ENCODE data around the gene AFAP1L2.

Gene AFAP1L2

GRCh38 chr10:114387784-114388183 lies 16.5 kb downstream of the AFAP1L2 start:
- DNase-seq (ENCODE audit: low spot score): no peak

- no peak for DNase-seq (ENCODE audit: low spot score)
Measured at GRCh38 chr10:114386452-114386851, 17.9 kb downstream of the AFAP1L2 start.

- DNase-seq (ENCODE audit: low spot score): no peak
Measured at GRCh38 chr10:114385557-114385956, 18.7 kb downstream of the AFAP1L2 start.

- no peak for DNase-seq (ENCODE audit: low spot score)
Measured at GRCh38 chr10:114384601-114385000, 19.7 kb downstream of the AFAP1L2 start.

GRCh38 chr10:114384181-114384580 lies 20.1 kb downstream of the AFAP1L2 start:
- DNase-seq (ENCODE audit: low spot score): no peak

- no peak for DNase-seq (ENCODE audit: low spot score)
Measured at GRCh38 chr10:114380797-114381196, 23.5 kb downstream of the AFAP1L2 start.

- DNase-seq (ENCODE audit: low spot score): no peak
Measured at GRCh38 chr10:114380060-114380459, 24.2 kb downstream of the AFAP1L2 start.

GRCh38 chr10:114379631-114380041 lies 24.7 kb downstream of the AFAP1L2 start:
- no peak for DNase-seq (ENCODE audit: low spot score)

GRCh38 chr10:114376523-114376922 lies 27.8 kb downstream of the AFAP1L2 start:
- no peak for DNase-seq (ENCODE audit: low spot score)

- no peak for DNase-seq (ENCODE audit: low spot score)
Measured at GRCh38 chr10:114375047-114375446, 29.3 kb downstream of the AFAP1L2 start.

GRCh38 chr10:114374053-114374791 lies 30.1 kb downstream of the AFAP1L2 start:
- DNase-seq (ENCODE audit: low spot score): no peak

- no peak for DNase-seq (ENCODE audit: low spot score)
Measured at GRCh38 chr10:114373631-114374030, 30.7 kb downstream of the AFAP1L2 start.

GRCh38 chr10:114372995-114373394 lies 31.3 kb downstream of the AFAP1L2 start:
- no peak for DNase-seq (ENCODE audit: low spot score)

GRCh38 chr10:114372179-114372578 lies 32.1 kb downstream of the AFAP1L2 start:
- no peak for DNase-seq (ENCODE audit: low spot score)

- no peak for DNase-seq (ENCODE audit: low spot score)
Measured at GRCh38 chr10:114370966-114371365, 33.3 kb downstream of the AFAP1L2 start.

- DNase-seq (ENCODE audit: low spot score): no peak
Measured at GRCh38 chr10:114370199-114370598, 34.1 kb downstream of the AFAP1L2 start.

GRCh38 chr10:114368057-114368391 lies 36.3 kb downstream of the AFAP1L2 start:
- no peak for DNase-seq (ENCODE audit: low spot score)

- no peak for DNase-seq (ENCODE audit: low spot score)
Measured at GRCh38 chr10:114367351-114368056, 36.8 kb downstream of the AFAP1L2 start.

- DNase-seq (ENCODE audit: low spot score): no peak
Measured at GRCh38 chr10:114364726-114365125, 39.6 kb downstream of the AFAP1L2 start.

GRCh38 chr10:114363745-114364454 lies 40.4 kb downstream of the AFAP1L2 start:
- DNase-seq (ENCODE audit: low spot score): no peak

GRCh38 chr10:114362826-114363355 lies 41.4 kb downstream of the AFAP1L2 start:
- DNase-seq (ENCODE audit: low spot score): no peak

GRCh38 chr10:114359953-114360345 lies 44.4 kb downstream of the AFAP1L2 start:
- DNase-seq (ENCODE audit: low spot score): no peak

All from SW480 (cell line).